Measurements from ENCODE around the gene AFG1L. TPM values are rescaled to one million over a fixed set of nuclear protein-coding genes. Genes with fewer than 3 reads are reported as not detected.

AFG1L gene
- total RNA-seq, 1 donor from 2014 or later = 13.3 TPM

- intact Hi-C loops (cut with micrococcal nuclease) = no loop called here
- DNase-seq = no peak
- H3K27me3 ChIP-seq (ENCODE audit: low read depth) = no peaks in the 10 kb centered on the region
- no peaks in the 10 kb centered on the region for H3K9me3 ChIP-seq (replicated peaks)
- no peaks in the 10 kb centered on the region for H3K4me1 ChIP-seq
- no peak overlapping the region for H3K4me3 ChIP-seq
- no peak for TF ChIP-seq CTCF (IDR thresholded peaks at IDR 0.05; ENCODE audit: borderline replicate concordance)
- H3K27ac ChIP-seq (replicated peaks) = no peak overlapping the region
- H3K36me3 ChIP-seq = peaks cover 3% of the 10 kb centered on the region
These were observed 49.0 kb downstream of the AFG1L start for GRCh38 chr6:108343894-108344293.

GRCh38 chr6:108348655-108349349 is 53.9 kb downstream of the AFG1L start:
- no peak for DNase-seq
- H3K4me3 ChIP-seq = no peak overlapping the region
- no peaks in the 10 kb centered on the region for H3K9me3 ChIP-seq (replicated peaks)
- no peaks in the 10 kb centered on the region for H3K36me3 ChIP-seq
- no peak for TF ChIP-seq CTCF (IDR thresholded peaks at IDR 0.05; ENCODE audit: borderline replicate concordance)
- intact Hi-C loops (cut with micrococcal nuclease) = no loop called here
- no peak overlapping the region for H3K27ac ChIP-seq (replicated peaks)
- H3K4me1 ChIP-seq = no peaks in the 10 kb centered on the region
- no peaks in the 10 kb centered on the region for H3K27me3 ChIP-seq (ENCODE audit: low read depth)

- intact Hi-C loops (cut with micrococcal nuclease) = no loop called here
- no peak for DNase-seq
- no peak for TF ChIP-seq CTCF (IDR thresholded peaks at IDR 0.05; ENCODE audit: borderline replicate concordance)
- H3K27ac ChIP-seq (replicated peaks) = no peak overlapping the region
- no peaks in the 10 kb centered on the region for H3K36me3 ChIP-seq
- no peak overlapping the region for H3K4me3 ChIP-seq
- no peaks in the 10 kb centered on the region for H3K9me3 ChIP-seq (replicated peaks)
- H3K27me3 ChIP-seq (ENCODE audit: low read depth) = no peaks in the 10 kb centered on the region
- no peaks in the 10 kb centered on the region for H3K4me1 ChIP-seq
These were observed 55.7 kb downstream of the AFG1L start for GRCh38 chr6:108350528-108350927.

GRCh38 chr6:108353853-108354252 is 59.0 kb downstream of the AFG1L start:
- Histone ChIP-seq H3K27me3 (ENCODE audit: low read depth) (no peaks in the 10 kb centered on the region), H3K4me3 (no peak overlapping the region), H3K27ac (replicated peaks) (no peak overlapping the region), H3K36me3 (peaks cover 24% of the 10 kb centered on the region), H3K9me3 (replicated peaks) (no peaks in the 10 kb centered on the region), H3K4me1 (no peaks in the 10 kb centered on the region)
- DNase-seq = no peak
- intact Hi-C loops (cut with micrococcal nuclease) = no loop called here
- no peak for TF ChIP-seq CTCF (IDR thresholded peaks at IDR 0.05; ENCODE audit: borderline replicate concordance)

GRCh38 chr6:108355120-108355519 is 60.3 kb downstream of the AFG1L start:
- intact Hi-C loops (cut with micrococcal nuclease) = no loop called here
- no peak overlapping the region for H3K27ac ChIP-seq (replicated peaks)
- TF ChIP-seq CTCF (IDR thresholded peaks at IDR 0.05; ENCODE audit: borderline replicate concordance) = no peak
- H3K27me3 ChIP-seq (ENCODE audit: low read depth) = no peaks in the 10 kb centered on the region
- peaks cover 25% of the 10 kb centered on the region for H3K36me3 ChIP-seq
- no peak overlapping the region for H3K4me3 ChIP-seq
- DNase-seq = no peak
- H3K4me1 ChIP-seq = no peaks in the 10 kb centered on the region
- no peaks in the 10 kb centered on the region for H3K9me3 ChIP-seq (replicated peaks)
